ENCODE measurements around the gene NLE1.

The NLE1 gene

DNA sequence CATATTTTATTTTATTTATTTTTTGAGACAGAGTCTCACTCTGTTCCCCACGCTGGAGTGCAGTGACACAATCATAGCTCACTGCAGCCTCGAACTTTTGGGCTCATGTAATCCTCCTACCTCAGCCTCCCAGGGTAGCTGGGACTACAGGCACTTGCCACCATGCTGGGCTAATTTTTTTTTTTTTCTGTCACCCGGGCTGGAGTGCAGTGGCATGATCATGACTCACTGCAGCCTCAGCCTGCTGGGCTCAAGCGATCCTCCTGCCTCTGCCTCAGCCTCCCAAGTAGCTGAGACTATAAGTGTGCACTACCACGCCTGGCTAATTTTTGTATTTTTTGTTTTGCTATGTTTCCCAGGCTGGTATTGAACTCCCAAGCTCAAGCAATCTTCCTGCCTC lies 22.6 kb upstream of the NLE1 start:
- in situ Hi-C loops (cut with HindIII; ENCODE audit: low sequenced_read_pairs) = no loop called here
- H3K4me3 ChIP-seq (ENCODE audit: low read depth, low read length) = no peak overlapping the region
- DNase-seq (ENCODE audit: low read depth, low spot score) = no peak
- TF ChIP-seq, protein P1, sequence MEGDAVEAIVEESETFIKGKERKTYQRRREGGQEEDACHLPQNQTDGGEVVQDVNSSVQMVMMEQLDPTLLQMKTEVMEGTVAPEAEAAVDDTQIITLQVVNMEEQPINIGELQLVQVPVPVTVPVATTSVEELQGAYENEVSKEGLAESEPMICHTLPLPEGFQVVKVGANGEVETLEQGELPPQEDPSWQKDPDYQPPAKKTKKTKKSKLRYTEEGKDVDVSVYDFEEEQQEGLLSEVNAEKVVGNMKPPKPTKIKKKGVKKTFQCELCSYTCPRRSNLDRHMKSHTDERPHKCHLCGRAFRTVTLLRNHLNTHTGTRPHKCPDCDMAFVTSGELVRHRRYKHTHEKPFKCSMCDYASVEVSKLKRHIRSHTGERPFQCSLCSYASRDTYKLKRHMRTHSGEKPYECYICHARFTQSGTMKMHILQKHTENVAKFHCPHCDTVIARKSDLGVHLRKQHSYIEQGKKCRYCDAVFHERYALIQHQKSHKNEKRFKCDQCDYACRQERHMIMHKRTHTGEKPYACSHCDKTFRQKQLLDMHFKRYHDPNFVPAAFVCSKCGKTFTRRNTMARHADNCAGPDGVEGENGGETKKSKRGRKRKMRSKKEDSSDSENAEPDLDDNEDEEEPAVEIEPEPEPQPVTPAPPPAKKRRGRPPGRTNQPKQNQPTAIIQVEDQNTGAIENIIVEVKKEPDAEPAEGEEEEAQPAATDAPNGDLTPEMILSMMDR (IDR thresholded peaks at IDR 0.05; ENCODE audit: low read depth, low read length) = no peak

DNA sequence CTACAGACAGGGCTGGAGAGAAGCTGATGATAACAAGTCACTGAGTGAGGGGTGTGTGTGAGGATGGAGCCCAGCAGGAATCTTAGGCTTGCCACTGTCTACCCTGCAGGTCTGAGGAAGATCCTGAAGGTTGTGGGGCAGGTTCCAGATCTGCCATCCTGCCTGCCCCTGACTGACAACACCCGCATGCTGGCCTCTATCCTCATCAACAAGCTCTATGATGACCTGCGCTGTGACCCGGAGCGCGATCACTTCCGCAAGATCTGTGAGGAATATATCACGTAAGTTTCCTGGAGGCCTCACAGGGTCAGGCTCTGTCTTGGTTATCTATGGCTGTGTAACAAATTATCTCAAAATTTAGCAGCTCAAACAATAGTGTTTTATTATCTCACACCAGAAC lies 21.8 kb upstream of the NLE1 start:
- H3K4me3 ChIP-seq (ENCODE audit: low read depth, low read length) = no peak overlapping the region
- TF ChIP-seq, protein P1 (IDR thresholded peaks at IDR 0.05; ENCODE audit: low read depth, low read length) = no peak
- in situ Hi-C loops (cut with HindIII; ENCODE audit: low sequenced_read_pairs) = no loop called here
- DNase-seq (ENCODE audit: low read depth, low spot score) = no peak

DNA sequence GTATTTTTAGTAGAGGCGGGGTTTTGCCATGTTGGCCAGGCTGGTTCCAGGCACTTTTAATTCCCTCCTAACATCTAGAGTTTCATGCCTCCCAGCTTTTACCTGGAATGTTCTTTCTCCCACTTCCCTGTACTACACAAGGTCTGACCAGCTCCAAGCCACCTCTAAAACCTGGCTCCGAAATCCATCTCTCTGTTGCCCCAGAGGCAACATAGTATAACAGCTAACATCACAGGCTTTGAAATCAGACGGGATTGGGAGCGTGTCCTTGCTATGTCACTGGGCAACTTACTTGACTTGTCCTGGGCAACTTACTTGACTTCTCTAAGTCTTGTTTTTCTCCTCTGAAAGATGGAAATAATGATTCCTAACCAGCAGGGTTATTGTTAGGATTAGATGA lies 20.7 kb upstream of the NLE1 start:
- TF ChIP-seq, protein P1 (IDR thresholded peaks at IDR 0.05; ENCODE audit: low read depth, low read length) = no peak
- in situ Hi-C loops (cut with HindIII; ENCODE audit: low sequenced_read_pairs) = no loop called here
- DNase-seq (ENCODE audit: low read depth, low spot score) = no peak
- H3K4me3 ChIP-seq (ENCODE audit: low read depth, low read length) = no peak overlapping the region

DNA sequence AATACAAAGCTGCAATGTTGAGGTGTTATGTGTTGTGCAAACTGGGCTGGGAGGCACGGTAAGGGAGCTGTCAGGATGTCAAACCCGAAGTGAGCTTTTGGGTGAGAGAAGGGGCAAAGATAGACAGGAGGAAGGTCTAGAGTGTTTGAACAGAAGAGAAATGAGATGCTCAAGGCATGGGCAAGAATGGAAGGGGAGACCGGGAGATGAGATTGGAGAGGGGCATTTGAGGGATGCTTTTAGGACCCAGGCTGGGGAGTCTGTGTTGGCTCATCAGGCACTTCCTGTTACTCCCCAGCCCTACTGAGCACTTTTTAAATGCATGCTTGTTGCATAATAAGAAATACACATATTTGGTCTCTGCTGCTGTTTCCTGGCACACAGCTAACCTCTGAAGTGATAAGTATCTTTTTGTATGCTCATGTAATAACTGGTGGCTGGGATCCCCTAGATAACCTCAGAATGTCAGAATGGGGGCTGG lies 19.2 kb upstream of the NLE1 start:
- H3K4me3 ChIP-seq (ENCODE audit: low read depth, low read length) = no peak overlapping the region
- in situ Hi-C loops (cut with HindIII; ENCODE audit: low sequenced_read_pairs) = no loop called here
- no peak for DNase-seq (ENCODE audit: low read depth, low spot score)
- TF ChIP-seq, protein P1 (IDR thresholded peaks at IDR 0.05; ENCODE audit: low read depth, low read length) = no peak

DNA sequence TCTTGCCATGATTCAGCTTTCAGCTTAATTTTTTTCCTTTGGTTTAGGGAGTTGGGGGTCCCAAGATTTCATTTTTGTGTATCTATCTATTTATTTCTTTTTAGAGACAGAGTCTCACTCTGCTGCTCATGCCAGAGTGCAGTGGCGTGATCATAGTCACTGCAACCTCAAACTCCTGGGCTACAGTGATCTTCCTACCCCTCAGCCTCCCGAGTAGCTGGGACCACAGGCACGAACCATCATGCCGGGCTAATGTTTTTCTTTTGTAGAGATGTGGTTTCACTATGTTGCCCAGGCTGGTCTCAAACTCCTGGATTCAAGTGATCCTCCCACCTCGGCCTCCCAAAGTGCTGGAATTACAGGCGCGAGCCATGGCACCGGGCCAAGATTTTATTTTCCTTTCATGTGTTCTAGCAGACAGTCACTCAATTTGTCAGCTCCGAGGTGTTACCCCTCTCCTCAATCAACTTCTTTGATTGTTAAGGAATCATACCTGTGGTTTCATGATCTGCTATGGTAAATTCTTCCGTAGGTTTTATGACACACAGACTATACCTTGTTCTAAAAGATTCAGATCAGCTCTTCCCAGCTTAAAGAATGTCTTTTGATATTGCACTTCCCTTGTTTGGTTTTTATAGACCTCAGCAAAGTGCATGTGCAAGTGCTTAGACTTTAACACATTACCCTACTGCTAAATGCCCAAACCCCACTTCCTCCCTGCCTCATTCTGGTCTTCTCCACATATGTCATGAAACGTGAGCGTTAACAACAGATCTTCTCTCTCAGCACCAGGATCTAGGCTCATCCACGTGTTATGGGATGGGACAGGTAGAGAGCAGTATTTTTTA lies 18.5 kb upstream of the NLE1 start:
- TF ChIP-seq, protein P1 (IDR thresholded peaks at IDR 0.05; ENCODE audit: low read depth, low read length) = no peak
- DNase-seq (ENCODE audit: low read depth, low spot score) = no peak
- H3K4me3 ChIP-seq (ENCODE audit: low read depth, low read length) = no peak overlapping the region
- in situ Hi-C loops (cut with HindIII; ENCODE audit: low sequenced_read_pairs) = no loop called here

DNA sequence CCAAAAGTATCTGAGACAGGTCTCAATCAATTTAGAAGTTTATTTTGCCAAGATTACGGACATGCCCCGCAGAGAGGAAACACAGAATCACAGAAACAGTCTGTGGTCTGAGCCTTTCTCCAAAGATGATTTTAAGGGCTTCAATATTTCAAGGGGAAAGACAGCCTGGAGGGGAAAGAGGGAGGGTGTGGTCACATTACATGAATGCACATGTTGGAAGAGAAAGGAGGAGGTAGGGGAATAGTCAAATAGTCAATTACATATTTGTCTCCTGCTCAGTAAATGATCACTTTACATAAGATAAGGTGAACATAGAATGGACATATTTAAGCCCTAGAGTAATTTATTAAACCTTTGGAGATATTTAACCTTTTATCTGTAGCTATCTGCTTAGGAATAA lies 17.8 kb upstream of the NLE1 start:
- TF ChIP-seq, protein P1 (IDR thresholded peaks at IDR 0.05; ENCODE audit: low read depth, low read length) = no peak
- in situ Hi-C loops (cut with HindIII; ENCODE audit: low sequenced_read_pairs) = no loop called here
- H3K4me3 ChIP-seq (ENCODE audit: low read depth, low read length) = no peak overlapping the region
- no peak for DNase-seq (ENCODE audit: low read depth, low spot score)
